Endothelial cell of umbilical vein (primary cell): Measurements from ENCODE around the gene CCSER1. TPM values are rescaled to one million over a fixed set of nuclear protein-coding genes. Genes with fewer than 3 reads are reported as not detected.
"Not testable (repeated sequence)": the region's sequence is repeated elsewhere in the genome, so short reads cannot be mapped to it uniquely, and the experiment has no call there.

Experiments
- BruUV-seq: library from RNA; stranded (reverse); fragments of 400-500 nt; replicated peaks from 2 replicates; lab custom pipeline; 2021; lab: Mats Ljungman, UMichigan
- CTCF ChIA-PET: fragments of 300-600, 350-600 bp; sonication (Branson Sonifier 250); formaldehyde crosslinking; loops from one replicate; lab custom pipeline; 2021; ENCODE audit warnings: antibody characterized with exemption, inconsistent platforms; lab: Charles Lee
- POLR2A ChIA-PET: fragments of 300-600, 350-600 bp; sonication (Branson Sonifier 250); formaldehyde crosslinking; loops from one replicate; lab custom pipeline; 2021; ENCODE audit warnings: antibody characterized with exemption, inconsistent platforms; lab: Charles Lee
- DNase-seq: peaks from one replicate; pipeline ENCODE4 v3.0.0-alpha.2; 2011; ENCODE audit warnings: low read depth, low spot score
- FAIRE-seq: peaks from 2 replicates; lab custom pipeline; 2011; peaks lifted over from hg19 to GRCh38; lab: Jason Lieb, UNC
- H2AFZ ChIP-seq: 2 replicates; pipeline ENCODE4 v1.6.0; 2012; ENCODE audit warnings: low read depth, low read length, control low read depth, inconsistent platforms
- H3K27ac ChIP-seq: 2 replicates; pipeline ENCODE4 v1.5.1; 2011; ENCODE audit warnings: low read depth, mild to moderate bottlenecking, control low read depth, low read length, moderate library complexity; ENCODE audit not compliant: insufficient read depth
- H3K27me3 ChIP-seq, 2 experiments: 2 replicates each; pipeline versions ENCODE4 v1.6.0 to v1.6.1; 2011; ENCODE audit warnings: low read length in 2 of 2, mixed read lengths in 1 of 2; ENCODE audit not compliant: control insufficient read depth in 2 of 2, insufficient read depth in 2 of 2
- H3K36me3 ChIP-seq, 2 experiments: 2 replicates in 1 of 2; 3 replicates in 1 of 2; pipeline ENCODE4 v1.5.1; 2011; ENCODE audit warnings: low read length in 2 of 2, mild to moderate bottlenecking in 1 of 2, moderate library complexity in 1 of 2; ENCODE audit not compliant: control insufficient read depth in 2 of 2, insufficient read depth in 2 of 2; ENCODE audit errors: extremely low read depth in 1 of 2
- H3K4me1 ChIP-seq: 3 replicates; pipeline ENCODE4 v1.5.1; 2011; ENCODE audit warnings: mild to moderate bottlenecking, low read length; ENCODE audit not compliant: control insufficient read depth, insufficient read depth; ENCODE audit errors: extremely low read depth
- H3K4me2 ChIP-seq: 2 replicates; pipeline ENCODE4 v1.6.1; 2011; ENCODE audit warnings: low read length, control low read depth, mixed read lengths; ENCODE audit not compliant: insufficient read depth
- H3K4me3 ChIP-seq, 3 experiments: fragments of 200-600 bp in 1 of 3; sonication (generic), shearing (Covaris generic) in 1 of 3; replicated peaks in 1 of 3; 2 replicates each; pipeline ENCODE4 v1.5.1; 2011 to 2016; ENCODE audit warnings: control low read depth in 3 of 3, low read length in 3 of 3, mild to moderate bottlenecking in 2 of 3, inconsistent platforms in 1 of 3, low read depth in 1 of 3, moderate library complexity in 1 of 3; ENCODE audit not compliant: insufficient read depth in 1 of 3
- H3K79me2 ChIP-seq: 2 replicates; pipeline ENCODE4 v1.6.0; 2012; ENCODE audit warnings: low read length, inconsistent platforms; ENCODE audit not compliant: control insufficient read depth, insufficient read depth
- H3K9ac ChIP-seq: replicated peaks from 2 replicates; pipeline ENCODE3; 2011; ENCODE audit warnings: low read length, control low read depth; ENCODE audit not compliant: insufficient read depth; ENCODE audit errors: extremely low read depth
- H3K9me1 ChIP-seq: replicated peaks from 3 replicates; pipeline ENCODE4 v1.6.0; 2011; ENCODE audit warnings: mild to moderate bottlenecking, low read length; ENCODE audit not compliant: control insufficient read depth, insufficient read depth; ENCODE audit errors: extremely low read depth
- H3K9me3 ChIP-seq: replicated peaks from 2 replicates; pipeline ENCODE4 v1.5.1; 2012; ENCODE audit warnings: low read length, inconsistent platforms; ENCODE audit not compliant: control insufficient read depth, insufficient read depth
- H4K20me1 ChIP-seq: replicated peaks from 2 replicates; pipeline ENCODE3; 2011; ENCODE audit warnings: mild to moderate bottlenecking, low read length; ENCODE audit not compliant: control insufficient read depth, insufficient read depth; ENCODE audit errors: extremely low read depth
- CTCF ChIP-seq, 2 donors: IDR thresholded peaks; 1 replicate in 1 of 2; 2 replicates in 1 of 2; pipeline ENCODE4 v1.5.1; 2011; ENCODE audit warnings: low read length in 2 of 2, mild to moderate bottlenecking in 2 of 2, moderate library complexity in 2 of 2, control low read depth in 1 of 2, inconsistent platforms in 1 of 2, low read depth in 1 of 2; ENCODE audit not compliant: insufficient read depth in 1 of 2; ENCODE audit errors: extremely low read depth in 1 of 2
- EZH2 ChIP-seq: IDR thresholded peaks from 2 replicates; pipeline ENCODE4 v1.6.1; 2012; ENCODE audit warnings: borderline replicate concordance, low read depth, mild to moderate bottlenecking, moderate library complexity, low read length, inconsistent platforms; ENCODE audit not compliant: severe bottlenecking
- FOS ChIP-seq: IDR thresholded peaks from 2 replicates; pipeline ENCODE4 v1.6.1; 2011; ENCODE audit warnings: mild to moderate bottlenecking, low read length, moderate library complexity, borderline replicate concordance; ENCODE audit not compliant: insufficient read depth
- GATA2 ChIP-seq: IDR thresholded peaks from 2 replicates; pipeline ENCODE4 v1.7.0; 2011; ENCODE audit warnings: low read depth, mild to moderate bottlenecking, moderate library complexity, mixed read lengths, low read length; ENCODE audit not compliant: insufficient read length, insufficient read depth
- JUN ChIP-seq: IDR thresholded peaks from 2 replicates; pipeline ENCODE4 v1.6.1; 2011; ENCODE audit warnings: borderline replicate concordance, low read depth; ENCODE audit not compliant: insufficient read length, insufficient read depth
- MYC ChIP-seq: IDR thresholded peaks from one replicate; pipeline ENCODE4 v1.6.1; 2011; ENCODE audit warnings: mild to moderate bottlenecking, low read depth, low read length
- POLR2A ChIP-seq: IDR thresholded peaks from 2 replicates; pipeline ENCODE4 v1.6.1; 2012; ENCODE audit warnings: low read depth, mild to moderate bottlenecking, control low read depth, low read length
- POLR2AphosphoS5 ChIP-seq: IDR thresholded peaks from 2 replicates; pipeline ENCODE4 v1.6.1; 2012; ENCODE audit warnings: low read depth, mild to moderate bottlenecking, control low read depth, low read length, moderate library complexity; ENCODE audit not compliant: insufficient read depth
- dilution Hi-C: fragments of 300-500 bp; cut with MboI; formaldehyde crosslinking; loops from one replicate; pipeline ENCODE4 v1.15.0; 2019; ENCODE audit warnings: low sequenced_read_pairs; ENCODE audit not compliant: extremely low pct_ligation_motif_present
- intact Hi-C: fragments of 100-400 bp; cut with micrococcal nuclease; formaldehyde crosslinking; loops from one replicate; pipeline ENCODE4 v1.10.0; 2022
- polyA plus RNA-seq, 4 experiments: library from polyadenylated mRNA; depleted of rRNA in 3 of 4; stranded (reverse) in 3 of 4; unstranded in 1 of 4; fragments of >200 nt; gene quantifications; 2 replicates each; pipeline versions ENCODE4 v1.2.1 to v1.2.3, GENCODE V29; 2011 to 2012; ENCODE audit warnings: missing spikeins in 1 of 4
- total RNA-seq: library from RNA; stranded (reverse); gene quantifications from 2 replicates; pipeline ENCODE4 v1.2.3, GENCODE V29; 2021
- TF ChIP-seq, protein P1 (sequence below): IDR thresholded peaks from 2 replicates; pipeline ENCODE4 v1.6.1; 2011; ENCODE audit not compliant: insufficient read depth, insufficient read length

The CCSER1 gene
- total and polyA plus RNA-seq, 2 donors (not counting 3 experiments of a cell fraction or from before 2014, with no cell fraction given) = 0.11 to 1.8 TPM

DNA sequence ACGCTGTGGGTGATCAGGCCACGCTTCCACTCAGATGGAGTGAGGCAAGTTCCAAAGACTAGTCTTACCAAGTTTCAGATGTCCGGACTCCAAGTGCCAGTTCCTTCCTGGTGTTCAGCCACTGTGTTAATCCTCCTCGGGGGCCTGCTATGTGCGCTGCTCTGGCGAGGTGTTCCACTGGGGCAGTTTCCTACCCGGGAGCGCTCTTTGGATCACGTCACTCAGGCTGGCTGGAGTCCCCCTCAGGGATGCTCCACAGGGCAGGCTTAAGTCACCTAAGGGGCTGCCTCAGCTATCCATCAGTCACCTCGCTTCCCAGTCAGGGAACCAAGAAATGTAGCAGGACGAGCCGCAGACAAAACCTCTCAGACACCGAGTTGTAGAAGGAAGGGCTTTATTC, 1231.4 kb downstream of the CCSER1 start:
- H3K9me1 ChIP-seq, POLR2A ChIA-PET, H3K36me3 ChIP-seq, H2AFZ ChIP-seq, H3K79me2 ChIP-seq, H3K27me3 ChIP-seq, H3K4me2 ChIP-seq, H4K20me1 ChIP-seq, FAIRE-seq, H3K4me1 ChIP-seq, intact Hi-C loops, H3K9me3 ChIP-seq, H3K4me3 ChIP-seq, dilution Hi-C loops, CTCF ChIA-PET, BruUV-seq, H3K27ac ChIP-seq, H3K9ac ChIP-seq, DNase-seq: not testable (repeated sequence)

DNA sequence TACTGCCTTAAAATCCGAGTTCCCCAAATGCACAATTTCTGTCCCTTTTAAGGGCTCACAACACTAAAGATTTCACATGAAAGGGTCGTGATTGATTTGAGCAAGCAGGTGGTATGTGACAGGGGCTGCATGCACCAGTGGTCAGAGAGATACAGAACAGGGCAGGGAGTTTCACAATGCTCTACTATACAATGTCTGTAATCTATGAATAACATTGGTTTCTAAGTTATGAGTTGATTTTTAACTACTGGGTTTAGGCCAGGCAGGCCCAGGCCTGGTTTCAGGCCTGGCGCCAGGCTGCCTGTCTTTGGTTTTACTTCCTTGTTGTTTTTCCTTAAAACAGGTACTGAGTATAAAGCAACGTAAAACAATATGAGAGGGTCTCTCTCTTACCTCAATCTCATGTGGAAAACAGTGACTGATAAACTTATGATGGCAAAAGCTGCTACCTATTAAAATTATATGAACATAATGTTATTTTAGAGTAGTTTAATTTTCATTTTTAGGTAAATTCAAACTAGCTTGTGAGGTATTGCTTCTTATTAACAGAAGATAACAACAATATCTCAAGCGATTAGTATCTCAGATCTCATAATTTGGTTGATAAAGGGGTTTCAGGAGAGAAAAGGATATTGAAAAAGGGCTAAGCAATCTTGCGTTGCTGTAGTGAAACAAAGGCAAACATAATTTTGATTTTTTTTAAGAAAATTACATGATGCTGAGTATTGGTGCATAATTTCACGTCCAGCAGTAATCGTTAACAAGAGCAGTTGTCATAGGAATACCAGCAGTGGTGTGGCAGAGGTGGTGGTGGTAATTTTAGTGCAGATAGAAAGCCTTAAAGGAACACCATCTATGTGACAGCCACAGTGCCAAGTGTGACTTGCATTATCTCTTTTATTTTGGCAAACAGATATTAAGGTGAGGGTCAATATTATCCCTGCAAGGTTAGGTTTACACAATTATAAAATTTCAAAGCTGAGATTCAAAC, 1232.1 kb downstream of the CCSER1 start:
- Histone ChIP-seq H2AFZ (no peak overlapping the region), H3K36me3 (no peaks in the 10 kb centered on the region), H3K27me3 (no peaks in the 10 kb centered on the region), H3K79me2 (no peaks in the 10 kb centered on the region), H3K27ac (no peak overlapping the region), H3K9me3 (no peaks in the 10 kb centered on the region), H3K4me1 (no peaks in the 10 kb centered on the region), H4K20me1 (no peaks in the 10 kb centered on the region), H3K4me2 (no peak overlapping the region), H3K4me3 (no peak overlapping the region), H3K9ac (no peak overlapping the region), H3K9me1 (no peaks in the 10 kb centered on the region)
- POLR2A ChIA-PET = no interaction called here
- FAIRE-seq (no peak), DNase-seq (no peak)
- CTCF ChIA-PET = interaction anchor here (1.5 kb wide), 1 partner anchor 9 kb away, joined by 3 read pairs; no protein-coding TSS in a partner anchor
- intact Hi-C loops = no loop called here
- no TSS peak for BruUV-seq
- dilution Hi-C loops = no loop called here
- TF ChIP-seq, protein P1, sequence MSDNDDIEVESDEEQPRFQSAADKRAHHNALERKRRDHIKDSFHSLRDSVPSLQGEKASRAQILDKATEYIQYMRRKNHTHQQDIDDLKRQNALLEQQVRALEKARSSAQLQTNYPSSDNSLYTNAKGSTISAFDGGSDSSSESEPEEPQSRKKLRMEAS = no peak
- no peak for TF ChIP-seq GATA2
- TF ChIP-seq JUN = no peak
- TF ChIP-seq MYC = no peak
- TF ChIP-seq POLR2A = no peak
- no peak for TF ChIP-seq CTCF (IDR thresholded peaks at IDR 0.05; ENCODE audit: extremely low read depth in 1 of 2, insufficient read depth in 1 of 2, low read depth in 1 of 2, low read length in 2 of 2)
- no peak for TF ChIP-seq FOS
- no peak for TF ChIP-seq EZH2
- no peak for TF ChIP-seq POLR2AphosphoS5
